ELF-1 (cell line): ENCODE results near the gene RNF148.

Experiments
- DNase-seq: peaks from one replicate; pipeline ENCODE4 v3.0.0-alpha.2; 2016; ENCODE audit warnings: low read depth, low spot score

The RNF148 gene

GRCh38 chr7:122702872-122703510 lies at the start of gene RNF148:
Gene RNF148, minus strand, starts transcription at chr7:122702922. Its CDS starts 172 bp downstream, at chr7:122702750.
- no peak for DNase-seq

- DNase-seq, result no peak
These were observed 47.7 kb upstream of the RNF148 start for GRCh38 chr7:122750389-122750788.

DNA sequence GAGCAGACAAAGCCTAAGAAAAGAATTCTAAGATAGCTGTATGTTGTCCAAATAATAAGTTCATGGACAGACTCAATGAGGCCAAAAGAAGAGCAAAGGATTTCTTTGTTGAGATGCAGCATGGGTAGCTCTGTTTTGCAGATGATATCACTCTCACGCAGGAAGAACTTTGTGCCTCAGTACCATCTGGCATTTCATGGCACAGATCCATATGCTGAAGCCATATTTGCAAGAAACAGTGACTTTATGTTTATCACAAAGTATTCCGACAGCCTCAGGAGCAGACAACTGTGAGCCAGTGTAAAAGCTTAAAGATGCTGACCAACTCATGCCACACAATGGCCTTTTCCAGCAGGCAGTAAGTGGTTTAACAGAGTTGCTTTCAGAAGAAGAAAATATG lies 45.5 kb upstream of the RNF148 start:
- no peak for DNase-seq

- DNase-seq, result no peak
These were observed 44.2 kb upstream of the RNF148 start for GRCh38 chr7:122746948-122747347.

GRCh38 chr7:122743211-122743610 lies 40.5 kb upstream of the RNF148 start:
- DNase-seq, result no peak

DNA sequence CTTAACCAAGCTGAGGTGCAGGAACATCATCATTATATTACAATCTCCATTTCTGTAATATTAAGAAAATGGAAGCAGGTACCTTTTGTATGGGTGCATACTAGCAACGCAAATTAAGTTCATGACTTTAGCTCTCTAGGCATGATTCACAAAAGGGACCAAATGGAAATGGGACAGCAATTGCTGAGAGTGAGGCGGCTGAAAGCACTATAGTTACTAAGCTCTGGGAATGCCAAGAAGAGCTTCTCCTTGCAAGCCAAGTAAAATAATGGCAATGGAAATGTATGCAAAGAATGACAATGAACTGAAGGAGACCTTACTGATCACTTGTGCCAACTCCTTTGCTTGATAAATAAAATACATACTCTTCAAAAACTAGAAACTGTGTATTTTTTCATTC lies 36.2 kb upstream of the RNF148 start:
- no peak for DNase-seq

- DNase-seq, result no peak
These were observed 33.5 kb upstream of the RNF148 start for GRCh38 chr7:122736183-122736582.

GRCh38 chr7:122727759-122728158 lies 25.0 kb upstream of the RNF148 start:
- no peak for DNase-seq

GRCh38 chr7:122727354-122727753 lies 24.6 kb upstream of the RNF148 start:
- no peak for DNase-seq

- DNase-seq, result no peak
These were observed 24.2 kb upstream of the RNF148 start for GRCh38 chr7:122726881-122727280.

DNA sequence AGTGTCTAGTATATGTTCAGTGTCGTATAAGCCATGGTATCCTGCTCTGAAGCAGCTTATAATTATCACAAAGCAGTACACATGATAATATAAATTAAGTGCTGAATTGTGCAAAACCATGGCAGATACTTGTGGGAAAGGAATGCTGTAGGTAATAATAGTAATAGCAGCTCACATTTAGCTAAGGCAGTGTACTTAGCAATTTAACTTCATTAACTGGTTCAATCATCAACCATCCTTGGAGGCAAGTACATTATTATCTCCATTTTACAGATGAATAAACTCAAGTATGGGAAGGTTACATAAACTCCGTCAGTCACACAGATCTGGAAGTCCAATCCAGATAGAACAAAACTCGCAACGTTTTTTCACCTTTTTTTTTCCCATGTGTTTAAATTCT lies 21.6 kb upstream of the RNF148 start:
- DNase-seq, result no peak

GRCh38 chr7:122719010-122719578 lies 16.4 kb upstream of the RNF148 start:
- DNase-seq, result no peak

DNA sequence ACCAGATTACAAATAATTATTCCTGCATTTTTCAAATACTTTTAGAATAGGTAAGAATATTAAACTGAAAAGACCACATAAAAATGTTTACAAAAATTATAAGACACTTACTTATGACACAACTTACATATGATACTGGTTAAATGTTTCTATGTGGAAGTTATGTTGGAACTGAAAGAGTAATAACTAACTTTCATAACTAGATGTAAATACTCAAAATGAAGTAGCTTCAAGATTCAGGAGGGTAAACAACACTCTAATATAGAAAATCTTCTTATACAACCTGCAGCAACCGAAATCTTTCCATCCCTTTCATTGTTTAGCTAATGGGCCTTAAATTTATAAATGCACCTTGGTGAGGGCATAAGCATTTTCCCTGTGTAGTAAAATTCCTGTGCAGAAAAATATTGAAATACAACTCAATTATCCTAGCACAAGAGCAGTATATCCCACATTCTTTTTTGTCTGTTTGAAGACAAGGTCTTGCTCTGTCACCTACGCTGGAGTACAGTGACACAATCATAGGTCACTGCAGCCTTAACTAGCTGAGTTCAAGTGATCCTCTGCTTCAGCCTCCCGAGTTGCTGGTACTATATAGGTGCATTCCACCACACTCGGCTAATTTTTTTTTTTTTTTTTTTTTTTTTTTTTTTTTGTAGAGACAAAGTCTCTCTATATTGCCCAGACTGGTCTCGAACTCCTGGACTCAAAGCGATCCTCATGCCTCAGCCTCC lies 14.8 kb upstream of the RNF148 start:
- DNase-seq, result no peak

DNA sequence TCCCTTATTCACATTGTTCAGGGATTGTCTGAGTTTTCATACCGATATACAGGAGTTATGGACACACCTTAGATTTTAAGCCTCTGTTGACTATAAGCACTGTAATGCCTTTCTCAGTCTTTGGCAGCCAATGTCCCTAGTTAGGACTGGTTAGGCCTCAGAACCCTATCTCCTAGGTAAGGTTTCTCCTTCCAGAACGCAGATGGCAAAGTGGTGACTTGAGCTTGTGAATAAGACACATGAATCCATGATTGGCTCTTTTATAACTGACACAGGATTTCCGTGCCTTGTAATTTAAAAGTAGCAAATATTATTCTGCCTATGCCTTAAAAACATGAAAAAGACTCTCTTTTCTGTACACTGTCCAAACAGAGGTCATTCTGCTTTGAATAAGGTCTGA lies 12.5 kb upstream of the RNF148 start:
- DNase-seq, result no peak

- no peak for DNase-seq
These were observed 8.2 kb upstream of the RNF148 start for GRCh38 chr7:122710916-122711315.

DNA sequence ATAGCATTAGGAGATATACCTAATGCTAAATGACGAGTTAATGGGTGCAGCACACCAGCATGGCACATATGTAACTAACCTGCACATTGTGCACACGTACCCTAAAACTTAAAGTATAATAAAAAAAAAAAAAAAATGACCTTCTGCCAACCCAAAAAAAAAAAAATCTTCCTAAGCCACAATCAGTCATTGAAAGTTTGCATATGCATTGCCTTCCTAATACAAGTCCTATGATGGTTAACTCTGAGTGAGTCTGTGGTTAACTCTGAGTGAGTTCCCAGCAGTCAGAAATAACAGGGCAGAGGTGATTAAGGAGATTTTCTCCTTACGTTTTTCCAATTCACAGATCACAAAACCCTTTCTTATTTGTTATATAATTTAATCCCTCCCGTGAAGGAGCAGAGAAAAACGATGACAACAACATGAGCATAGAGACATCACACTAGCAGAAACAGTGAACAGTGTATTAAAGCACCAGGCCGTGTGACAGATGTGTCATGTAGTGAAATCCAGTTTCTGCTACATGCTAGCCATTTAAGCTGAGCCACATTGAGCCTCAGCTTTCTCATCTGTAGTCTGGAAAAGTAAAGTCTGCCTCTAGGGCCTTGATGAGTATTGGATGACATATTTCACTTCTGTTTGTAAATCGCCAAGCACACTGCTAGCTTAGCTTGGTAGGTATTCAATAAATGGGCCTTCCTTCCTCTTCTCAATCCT lies 7.4 kb upstream of the RNF148 start:
- no peak for DNase-seq

- no peak for DNase-seq
These were observed 4.1 kb upstream of the RNF148 start for GRCh38 chr7:122706836-122707235.

DNA sequence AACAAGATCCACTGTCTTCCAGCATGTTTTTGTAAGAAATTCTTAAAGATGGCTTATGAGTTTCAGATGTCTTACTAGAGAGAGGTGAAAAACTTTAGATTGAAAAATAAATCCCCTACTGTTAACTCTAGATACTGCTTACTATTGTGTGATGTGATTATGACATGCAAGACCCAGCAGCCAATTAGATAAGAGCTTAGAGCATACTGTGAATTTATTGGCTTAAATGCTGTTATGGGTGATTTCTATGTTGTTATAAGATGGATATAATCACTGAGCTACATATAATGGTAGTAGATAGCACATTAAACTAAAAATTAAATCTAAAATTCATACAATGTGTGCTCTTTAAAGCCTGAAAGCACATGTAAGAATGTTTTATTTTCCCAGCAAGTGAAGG lies 3.7 kb downstream of the RNF148 start, which contains the start of gene RNF133:
TSS of gene RNF133 (minus strand) at position 101 of the 400 bp plus-strand sequence. CDS start 199 bp downstream, outside the sequence.
- no peak for DNase-seq

DNA sequence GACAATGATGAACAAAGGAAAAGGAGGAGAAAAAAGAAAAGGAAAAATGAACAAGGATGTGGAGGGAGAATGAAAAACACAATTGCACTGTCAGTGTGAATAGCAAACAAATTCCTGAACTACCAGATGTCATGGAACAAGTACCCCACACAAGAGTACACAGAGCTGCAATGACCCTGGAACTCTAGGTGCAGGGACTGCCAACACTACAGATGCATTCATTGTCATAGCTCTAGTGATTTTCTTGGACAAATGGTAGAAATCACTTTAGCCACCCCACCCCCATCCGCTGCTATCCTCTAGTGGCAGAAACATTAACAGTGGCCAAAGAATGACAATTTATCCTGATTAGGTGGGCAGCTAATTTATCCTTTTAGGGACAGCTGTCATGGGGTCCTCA lies 6.9 kb downstream of the RNF148 start:
- DNase-seq, result no peak

- no peak for DNase-seq
These were observed 8.0 kb downstream of the RNF148 start for GRCh38 chr7:122694697-122695096.

DNA sequence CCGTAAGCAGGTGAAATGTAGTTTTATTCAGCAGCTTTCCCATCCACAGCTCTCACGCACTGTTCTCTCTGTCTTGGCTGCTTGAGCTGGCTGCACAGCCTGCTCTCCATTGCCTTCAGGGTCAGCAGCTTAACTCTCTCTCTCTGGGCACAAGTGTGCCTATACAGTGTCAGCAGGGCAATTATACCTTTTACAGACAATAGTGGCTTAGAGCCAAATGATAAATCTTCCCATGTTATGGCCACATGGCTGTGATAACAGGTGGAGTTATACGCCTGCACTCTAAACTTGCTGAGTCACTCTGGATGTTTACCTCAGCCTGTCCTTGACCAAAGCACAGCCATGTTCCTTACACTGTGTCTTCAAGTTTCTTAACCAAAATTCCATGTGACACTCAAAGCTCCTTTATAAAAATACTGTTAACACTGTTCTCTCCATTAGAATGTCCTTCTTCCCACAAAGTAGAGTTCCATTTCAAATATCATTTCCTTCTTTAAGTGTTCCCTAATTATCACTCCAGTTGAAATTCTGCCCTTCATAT lies 9.9 kb downstream of the RNF148 start:
- DNase-seq, result no peak
